PC-9 (cell line): ENCODE results near the gene SHH. TPM values are rescaled to one million over a fixed set of nuclear protein-coding genes. Genes with fewer than 3 reads are reported as not detected.

Source experiments
- BruUV-seq: library from RNA; stranded (reverse); fragments of 400-500 nt; replicated peaks from 2 replicates; lab custom pipeline; 2021; lab: Mats Ljungman, UMichigan
- CTCF ChIA-PET: fragments of 300-600 bp; sonication (Branson Sonifier 250); formaldehyde crosslinking; loops from one replicate; lab custom pipeline; 2022; ENCODE audit warnings: antibody characterized with exemption; lab: Charles Lee
- POLR2A ChIA-PET: fragments of 300-600 bp; sonication (Branson Sonifier 250); formaldehyde crosslinking; loops from one replicate; lab custom pipeline; 2022; ENCODE audit warnings: antibody characterized with exemption; ENCODE audit not compliant: unreplicated experiment; lab: Charles Lee
- DNase-seq, 2 experiments: peaks; one replicate each; pipeline versions ENCODE4 v3.0.0 to v3.0.0-alpha.2; 2015 to 2022; ENCODE audit warnings: mixed read lengths in 1 of 2
- H2AFZ ChIP-seq: fragments of 200-600 bp; sonication (generic); 2 replicates; pipeline ENCODE4 v1.8.1; 2017; ENCODE audit warnings: antibody characterized with exemption
- H3F3A ChIP-seq: fragments of 200-600 bp; sonication (generic); 2 replicates; pipeline ENCODE4 v1.8.1; 2017; ENCODE audit warnings: antibody characterized with exemption, mild to moderate bottlenecking, low read depth; ENCODE audit not compliant: insufficient read depth
- H3K27ac ChIP-seq: fragments of 200-600 bp; sonication (generic); 2 replicates; pipeline ENCODE4 v1.6.1; 2016; ENCODE audit warnings: mixed run types
- H3K27me3 ChIP-seq: fragments of 200-600 bp; sonication (generic); 2 replicates; pipeline ENCODE4 v1.6.1; 2016; ENCODE audit warnings: low read depth, mixed run types; ENCODE audit not compliant: insufficient read depth
- H3K36me3 ChIP-seq: fragments of 200-600 bp; sonication (generic); 2 replicates; pipeline ENCODE4 v1.6.1; 2016; ENCODE audit warnings: low read depth, mixed run types
- H3K4me1 ChIP-seq: fragments of 200-600 bp; sonication (generic); replicated peaks from 2 replicates; pipeline ENCODE4 v1.6.1; 2016; ENCODE audit warnings: mixed run types; ENCODE audit not compliant: insufficient read depth
- H3K4me2 ChIP-seq: fragments of 200-600 bp; sonication (generic); 2 replicates; pipeline ENCODE4 v1.6.1; 2017; ENCODE audit warnings: mixed run types
- H3K4me3 ChIP-seq: fragments of 200-600 bp; sonication (generic); 2 replicates; pipeline ENCODE4 v1.6.1; 2016; ENCODE audit warnings: mixed run types
- H3K79me2 ChIP-seq: fragments of 200-600 bp; sonication (generic); 2 replicates; pipeline ENCODE4 v1.6.1; 2017; ENCODE audit warnings: low read depth, mixed run types
- H3K9me2 ChIP-seq: fragments of 200-600 bp; sonication (generic); 2 replicates; pipeline ENCODE4 v1.8.1; 2017; ENCODE audit warnings: mild to moderate bottlenecking; ENCODE audit not compliant: insufficient read depth
- H3K9me3 ChIP-seq: fragments of 200-600 bp; sonication (generic); 2 replicates; pipeline ENCODE4 v1.8.1; 2016; ENCODE audit warnings: low read depth; ENCODE audit not compliant: insufficient read depth
- H4K20me1 ChIP-seq: fragments of 200-600 bp; sonication (generic); 2 replicates; pipeline ENCODE4 v1.8.1; 2017; ENCODE audit not compliant: insufficient read depth
- CTCF ChIP-seq: fragments of 200-600 bp; sonication (generic); conservative IDR thresholded peaks from 2 replicates; pipeline ENCODE4 v1.6.1; 2017; ENCODE audit warnings: mixed run types, antibody characterized with exemption, mild to moderate bottlenecking, moderate library complexity
- EZH2 ChIP-seq: fragments of 200-600 bp; sonication (generic); IDR thresholded peaks from 2 replicates; pipeline ENCODE4 v1.8.0; 2017; ENCODE audit warnings: antibody characterized with exemption, low read depth
- intact Hi-C: fragments of 100-400 bp; cut with micrococcal nuclease; formaldehyde crosslinking; loops from one replicate; pipeline ENCODE4 v1.10.0; 2022; ENCODE audit not compliant: unreplicated experiment
- total RNA-seq: library from RNA; stranded (reverse); gene quantifications from 2 replicates; pipeline ENCODE4 v1.2.3, GENCODE V29; 2021

SHH gene
- total RNA-seq, 1 experiment from 2014 or later, result not detected

GRCh38 chr7:155856656-155857055, 44.4 kb upstream of the SHH start:
- Histone ChIP-seq H3K36me3 (no peaks in the 10 kb centered on the region), H3K9me3 (no peaks in the 10 kb centered on the region), H3K4me2 (no peak overlapping the region), H4K20me1 (no peaks in the 10 kb centered on the region), H3K9me2 (no peaks in the 10 kb centered on the region), H3K27me3 (no peaks in the 10 kb centered on the region), H3K4me1 (peaks cover 32% of the 10 kb centered on the region), H2AFZ (no peak overlapping the region), H3F3A (peaks cover 22% of the 10 kb centered on the region), H3K4me3 (no peak overlapping the region), H3K27ac (no peak overlapping the region), H3K79me2 (no peaks in the 10 kb centered on the region)
- no peak for DNase-seq
- TF ChIP-seq CTCF (no peak), EZH2 (no peak)
- CTCF ChIA-PET, result no interaction called here
- POLR2A ChIA-PET, result no interaction called here
- intact Hi-C loops, result no loop called here
- BruUV-seq, result no TSS peak

DNA sequence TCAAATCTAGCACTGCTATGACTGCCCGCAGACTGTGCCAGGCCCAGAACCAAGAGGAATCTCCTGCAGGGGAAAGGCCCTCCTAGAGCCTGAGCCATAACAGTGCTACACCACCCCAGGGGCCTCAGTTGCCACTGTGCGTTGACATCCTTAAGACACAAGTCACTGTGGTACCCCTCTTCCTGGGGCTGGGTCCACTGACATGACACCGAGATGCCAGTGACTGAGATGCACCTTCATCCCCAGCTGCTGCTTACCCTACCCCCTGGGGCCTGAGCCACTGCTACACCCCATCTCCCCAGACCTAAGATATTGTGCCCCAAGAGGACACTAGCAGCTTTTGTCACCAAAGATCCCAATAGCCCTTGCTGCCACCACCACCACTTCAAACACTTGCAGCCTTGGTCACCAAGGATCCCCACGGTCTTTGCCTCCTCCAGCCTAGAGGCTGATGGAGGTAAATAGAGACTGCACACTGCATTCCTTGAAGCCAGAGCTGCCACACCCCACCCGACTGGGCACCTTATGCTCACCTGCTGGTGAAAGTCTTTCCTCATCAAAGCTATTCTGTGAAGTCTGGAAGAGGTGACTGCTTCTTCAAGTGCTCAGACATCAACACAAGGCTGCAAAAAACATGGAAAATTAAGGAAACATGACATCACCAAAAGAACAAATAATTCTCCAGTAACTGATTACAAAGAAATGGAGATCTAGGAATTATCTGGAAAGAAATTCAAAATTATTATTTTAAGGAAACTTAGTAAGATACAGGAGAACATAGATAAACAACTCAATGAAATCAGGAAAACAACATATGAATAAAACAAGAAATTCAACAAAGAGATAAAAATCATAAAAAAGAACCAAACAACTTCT, 40.4 kb upstream of the SHH start:
- BruUV-seq, result no TSS peak
- Histone ChIP-seq H3K4me3 (no peak overlapping the region), H2AFZ (no peak overlapping the region), H3K9me2 (no peaks in the 10 kb centered on the region), H3K9me3 (no peaks in the 10 kb centered on the region), H3K36me3 (no peaks in the 10 kb centered on the region), H4K20me1 (no peaks in the 10 kb centered on the region), H3K4me1 (no peaks in the 10 kb centered on the region), H3K27ac (no peak overlapping the region), H3F3A (no peaks in the 10 kb centered on the region), H3K4me2 (no peak overlapping the region), H3K27me3 (no peaks in the 10 kb centered on the region), H3K79me2 (no peaks in the 10 kb centered on the region)
- ChIA-PET POLR2A (no interaction called here), CTCF (no interaction called here)
- no peak for DNase-seq
- no peak for TF ChIP-seq CTCF
- no peak for TF ChIP-seq EZH2
- intact Hi-C loops, result no loop called here

DNA sequence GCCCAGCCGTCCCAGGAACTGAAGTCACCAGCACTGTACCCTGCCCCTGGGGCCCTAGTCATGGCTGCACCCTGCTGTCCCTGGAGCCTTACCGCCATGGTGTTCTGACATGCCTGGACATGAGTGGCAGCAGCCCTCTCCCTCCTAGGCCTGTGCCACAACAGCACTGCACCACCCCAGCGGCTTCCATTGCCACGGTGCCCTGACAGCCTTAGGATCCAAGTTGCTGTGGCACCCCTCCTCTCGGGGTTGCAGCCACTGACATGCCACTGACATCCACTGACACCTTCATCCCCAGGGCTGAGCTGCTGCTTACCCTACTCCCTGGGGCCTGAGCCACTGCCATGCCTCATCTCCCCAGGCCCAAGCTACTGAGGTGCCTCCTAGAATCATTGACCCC, 39.6 kb upstream of the SHH start:
- Histone ChIP-seq H3K4me3 (no peak overlapping the region), H4K20me1 (no peaks in the 10 kb centered on the region), H3K27me3 (no peaks in the 10 kb centered on the region), H3K79me2 (no peaks in the 10 kb centered on the region), H3K27ac (no peak overlapping the region), H3K4me2 (no peak overlapping the region), H3K9me2 (no peaks in the 10 kb centered on the region), H3K36me3 (no peaks in the 10 kb centered on the region), H3K4me1 (no peaks in the 10 kb centered on the region), H2AFZ (no peak overlapping the region), H3F3A (no peaks in the 10 kb centered on the region), H3K9me3 (no peaks in the 10 kb centered on the region)
- DNase-seq, result no peak
- intact Hi-C loops, result no loop called here
- BruUV-seq, result no TSS peak
- POLR2A ChIA-PET, result no interaction called here
- CTCF ChIA-PET, result interaction anchor here (0.7 kb wide), 1 partner anchor 10 kb away, joined by 3 read pairs; no protein-coding TSS in a partner anchor
- TF ChIP-seq EZH2 (no peak), CTCF (no peak)
